Immature natural killer cell (primary cell): ENCODE results near the gene ARPC1A. TPM values are rescaled to one million over a fixed set of nuclear protein-coding genes. Genes with fewer than 3 reads are reported as not detected.
A peak's percentile ranks its signal among the peaks of the same experiment; 100 is the strongest.
"Not testable (repeated sequence)": the region's sequence is repeated elsewhere in the genome, so short reads cannot be mapped to it uniquely, and the experiment has no call there.

Experiments used
- DNase-seq, 3 donors: peaks; one replicate each; pipeline ENCODE4 v3.0.0; 2022; ENCODE audit warnings: mixed read lengths in 1 of 3
- H3K27ac Mint-ChIP-seq, 6 donors: one replicate each; pipeline ENCODE4 v1.8.0; 2020; ENCODE audit warnings: mixed read lengths in 6 of 6, mild to moderate bottlenecking in 5 of 6, inconsistent platforms in 4 of 6, moderate library complexity in 3 of 6
- H3K27me3 Mint-ChIP-seq, 3 donors: one replicate each; pipeline ENCODE4 v1.8.0; 2020 to 2021; ENCODE audit warnings: low read depth in 3 of 3, mild to moderate bottlenecking in 3 of 3, mixed read lengths in 3 of 3, moderate library complexity in 3 of 3, inconsistent platforms in 1 of 3
- H3K36me3 Mint-ChIP-seq, 3 donors: one replicate each; pipeline ENCODE4 v1.8.0; 2020; ENCODE audit warnings: mixed read lengths in 3 of 3, inconsistent platforms in 2 of 3, mild to moderate bottlenecking in 2 of 3
- H3K4me1 Mint-ChIP-seq, 2 donors: one replicate each; pipeline ENCODE4 v1.8.0; 2020; ENCODE audit warnings: inconsistent platforms in 2 of 2, mild to moderate bottlenecking in 2 of 2, mixed read lengths in 2 of 2, moderate library complexity in 1 of 2
- H3K4me3 Mint-ChIP-seq, 5 donors: one replicate each; pipeline ENCODE4 v1.8.0; 2020; ENCODE audit warnings: mild to moderate bottlenecking in 5 of 5, mixed read lengths in 5 of 5, inconsistent platforms in 3 of 5, moderate library complexity in 3 of 5
- H3K9me3 Mint-ChIP-seq, 6 donors: one replicate each; pipeline ENCODE4 v1.8.0; 2020; ENCODE audit warnings: mild to moderate bottlenecking in 6 of 6, mixed read lengths in 6 of 6, inconsistent platforms in 4 of 6, moderate library complexity in 3 of 6
- polyA plus RNA-seq, 3 donors: library from polyadenylated mRNA; unstranded; fragments of 300-500 nt; fragmentation: Illumina TruSeq; gene quantifications; one replicate each; pipeline ENCODE4 v1.2.3, GENCODE V29; 2021

ARPC1A gene
- polyA plus RNA-seq, 3 donors from 2014 or later: 26.6 to 49.2 (median 39.5) TPM

DNA sequence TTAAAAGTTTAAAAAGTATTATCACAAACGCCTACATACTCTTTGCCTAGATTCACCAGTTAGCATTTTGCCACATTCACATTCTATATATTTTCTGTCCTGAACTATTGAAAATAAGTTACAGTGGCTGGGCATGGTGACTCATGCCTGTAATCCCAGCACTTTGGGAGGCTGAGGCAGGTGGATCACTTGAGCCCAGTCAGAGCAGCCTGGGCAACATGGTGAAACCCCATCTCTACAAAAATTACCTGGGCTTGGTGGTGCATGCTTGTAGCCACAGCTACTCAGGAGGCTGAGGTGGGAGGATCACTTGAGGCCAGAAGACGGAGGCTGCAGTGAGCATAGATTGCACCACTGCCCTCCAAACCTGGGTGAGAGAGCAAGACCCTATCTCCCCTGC lies 5.3 kb downstream of the ARPC1A start:
- Mint-ChIP-seq H3K27ac (peak overlapping the region in 5 of 6 donors; percentile 58 to 80 (median 75)), H3K9me3 (no peaks in the 10 kb centered on the region), H3K27me3 (peaks cover 2 to 11% (median 7%) of the 10 kb centered on the region in 3 donors), H3K4me1 (peaks cover 62 to 73% of the 10 kb centered on the region in 2 donors), H3K4me3 (peak overlapping the region in 1 of 5 donors; percentile 25), H3K36me3 (peaks cover 3 to 10% (median 4%) of the 10 kb centered on the region in 3 donors)
- DNase-seq: no peak

DNA sequence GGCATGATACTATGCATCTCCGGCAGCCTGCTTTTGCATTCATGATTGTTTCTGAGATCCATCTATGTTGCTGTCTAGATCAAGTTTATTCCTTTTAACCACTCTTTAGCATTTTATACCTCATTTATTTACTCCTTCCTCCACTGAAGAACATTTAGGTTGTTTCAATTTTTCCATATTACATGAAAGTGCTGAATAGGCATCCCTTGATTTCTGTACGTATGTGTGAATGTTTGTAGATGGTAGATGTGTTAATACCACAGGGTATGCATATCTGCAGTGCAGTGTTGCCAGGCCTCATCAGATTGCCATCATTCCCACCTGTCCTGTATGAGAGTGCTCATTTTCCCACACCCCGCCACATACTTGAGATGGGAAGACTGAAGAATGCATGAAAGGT lies 13.9 kb downstream of the ARPC1A start:
- peaks cover 2 to 10% of the 10 kb centered on the region in 2 donors for H3K4me1 Mint-ChIP-seq
- DNase-seq: no peak
- no peaks in the 10 kb centered on the region for H3K27me3 Mint-ChIP-seq
- H3K27ac Mint-ChIP-seq: peak overlapping the region in 2 of 6 donors; percentile 4 to 29
- H3K4me3 Mint-ChIP-seq: no peak overlapping the region
- H3K36me3 Mint-ChIP-seq: peaks cover 13 to 42% (median 16%) of the 10 kb centered on the region in 3 donors
- no peaks in the 10 kb centered on the region for H3K9me3 Mint-ChIP-seq

DNA sequence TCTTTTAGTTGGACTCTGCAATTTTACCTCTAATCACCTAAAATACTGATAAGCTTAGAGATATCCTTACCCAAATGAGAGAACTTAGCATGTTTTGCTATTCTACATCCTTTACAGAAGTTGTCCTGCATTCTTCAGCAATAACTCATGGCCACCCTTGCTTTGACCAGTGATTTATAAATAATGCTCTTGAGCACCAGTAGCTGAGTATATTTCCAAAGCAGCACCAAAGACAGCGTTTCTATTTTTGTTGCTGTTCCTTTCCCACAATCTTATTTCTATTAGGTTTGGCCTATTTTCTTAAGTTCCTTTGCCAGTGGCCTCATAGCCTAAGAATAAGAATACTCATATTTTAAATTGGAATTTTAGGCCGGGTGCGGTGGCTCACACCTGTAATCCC lies 15.0 kb downstream of the ARPC1A start:
- Mint-ChIP-seq H3K4me3 (no peak overlapping the region), H3K27ac (no peak overlapping the region), H3K27me3 (no peaks in the 10 kb centered on the region), H3K9me3 (no peaks in the 10 kb centered on the region), H3K4me1 (peaks cover 0 to 5% of the 10 kb centered on the region in 2 donors), H3K36me3 (peaks cover 9 to 40% (median 18%) of the 10 kb centered on the region in 3 donors)
- no peak for DNase-seq

DNA sequence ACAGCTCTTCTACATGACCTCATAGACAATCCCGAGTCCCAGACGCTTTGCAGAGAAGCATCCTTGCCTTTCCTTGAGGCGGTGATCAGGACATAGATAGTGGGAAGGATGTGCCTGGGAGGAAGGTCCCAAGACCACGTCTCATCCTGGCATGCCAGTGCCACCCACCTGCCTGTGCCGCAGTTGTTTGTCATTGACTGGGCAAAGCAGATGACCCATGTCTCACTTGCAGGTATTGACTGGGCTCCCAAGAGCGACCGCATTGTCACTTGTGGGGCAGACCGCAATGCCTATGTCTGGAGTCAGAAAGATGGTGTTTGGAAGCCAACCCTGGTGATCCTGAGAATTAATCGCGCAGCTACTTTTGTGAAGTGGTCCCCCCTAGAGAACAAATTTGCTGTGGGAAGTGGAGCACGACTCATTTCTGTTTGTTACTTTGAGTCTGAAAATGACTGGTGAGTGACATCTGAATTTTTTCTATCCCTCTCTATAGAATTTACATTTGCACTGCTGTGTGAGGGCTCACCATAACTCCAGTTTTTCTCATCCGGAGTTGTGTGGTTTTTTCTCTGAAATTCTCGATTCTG lies 18.5 kb downstream of the ARPC1A start:
- Mint-ChIP-seq H3K27me3 (peaks cover 0 to 3% (median 0%) of the 10 kb centered on the region in 3 donors), H3K27ac (peak overlapping the region in 1 of 6 donors; percentile 23)

DNA sequence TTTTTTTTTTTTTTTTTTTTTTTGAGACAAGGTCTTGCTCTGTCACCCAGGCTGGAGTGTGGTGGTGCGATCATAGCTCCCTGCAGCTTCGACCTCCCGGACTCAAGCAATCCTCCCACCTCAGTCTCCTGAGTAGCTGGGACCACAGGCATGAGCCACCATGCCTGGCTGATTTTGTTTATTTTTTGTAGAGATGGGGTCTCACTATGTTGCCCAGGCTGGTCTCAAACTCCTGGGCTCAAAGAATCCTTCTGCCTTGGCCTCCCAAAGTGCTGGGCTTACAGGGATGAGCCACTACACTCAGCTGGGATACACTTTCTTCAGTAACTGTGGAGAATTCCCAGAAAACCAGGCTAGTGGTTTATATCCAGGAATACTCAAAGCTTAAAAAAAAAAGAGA lies 24.9 kb downstream of the ARPC1A start:
- Mint-ChIP-seq H3K36me3 (peaks cover 6 to 12% (median 7%) of the 10 kb centered on the region in 3 donors), H3K27ac (peak overlapping the region in 1 of 6 donors; percentile 23)
- not testable (repeated sequence) for H3K4me3 Mint-ChIP-seq, H3K4me1 Mint-ChIP-seq, DNase-seq, H3K9me3 Mint-ChIP-seq, H3K27me3 Mint-ChIP-seq

More for the DNA sequence above, 18.5 kb downstream of the ARPC1A start:
- peaks cover 0 to 5% of the 10 kb centered on the region in 2 donors for H3K4me1 Mint-ChIP-seq
- DNase-seq: no peak
- H3K9me3 Mint-ChIP-seq: no peaks in the 10 kb centered on the region
- peaks cover 5 to 30% (median 13%) of the 10 kb centered on the region in 3 donors for H3K36me3 Mint-ChIP-seq
- no peak overlapping the region for H3K4me3 Mint-ChIP-seq

DNA sequence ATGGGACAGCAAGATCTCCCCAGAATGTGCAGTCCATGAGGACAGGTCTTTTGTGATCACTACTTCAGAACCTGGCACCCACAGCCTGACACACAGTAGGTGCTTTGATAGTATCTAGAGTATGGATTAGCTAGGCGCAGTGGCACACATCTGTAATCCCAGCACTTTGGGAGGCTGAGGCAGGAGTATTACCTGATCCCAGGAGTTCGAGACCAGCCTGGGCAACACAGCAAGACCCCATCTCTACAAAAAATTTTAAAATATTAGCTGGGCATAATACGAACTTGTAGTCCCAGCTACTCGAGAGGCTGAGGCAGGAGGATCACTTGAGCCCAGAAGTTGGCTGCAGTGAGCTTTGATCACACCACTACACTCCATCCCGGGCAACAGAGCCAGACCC lies 26.5 kb downstream of the ARPC1A start:
- H3K27ac Mint-ChIP-seq: no peak overlapping the region
- no peaks in the 10 kb centered on the region for H3K4me1 Mint-ChIP-seq
- H3K36me3 Mint-ChIP-seq: peaks cover 6 to 14% (median 7%) of the 10 kb centered on the region in 3 donors
- H3K27me3 Mint-ChIP-seq: peaks cover 0 to 3% (median 2%) of the 10 kb centered on the region in 3 donors
- H3K4me3 Mint-ChIP-seq: no peak overlapping the region
- no peak for DNase-seq
- H3K9me3 Mint-ChIP-seq: no peaks in the 10 kb centered on the region

DNA sequence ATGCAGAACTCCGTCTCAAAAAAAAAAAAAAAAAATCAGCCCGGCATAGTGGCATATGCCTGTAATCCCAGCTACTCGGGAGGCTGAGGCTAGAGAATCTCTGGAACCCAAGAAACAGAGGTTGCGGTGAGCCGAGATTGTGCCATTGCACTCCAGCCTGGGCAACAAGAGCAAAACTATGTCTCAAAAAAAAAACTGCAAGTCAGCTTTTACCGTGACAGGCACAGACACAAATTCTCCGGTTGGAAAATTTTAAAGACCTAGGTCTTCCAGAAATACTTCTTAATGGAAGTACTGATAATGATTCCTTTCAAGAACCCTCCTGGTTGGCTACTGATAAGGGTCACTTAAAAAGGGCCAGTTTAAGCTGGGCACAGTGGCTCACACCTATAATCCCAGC lies 29.4 kb downstream of the ARPC1A start:
- no peak overlapping the region for H3K4me3 Mint-ChIP-seq
- no peaks in the 10 kb centered on the region for H3K4me1 Mint-ChIP-seq
- no peak for DNase-seq
- H3K27ac Mint-ChIP-seq: no peak overlapping the region
- peaks cover 0 to 2% (median 2%) of the 10 kb centered on the region in 3 donors for H3K27me3 Mint-ChIP-seq
- H3K9me3 Mint-ChIP-seq: no peaks in the 10 kb centered on the region
- H3K36me3 Mint-ChIP-seq: peaks cover 12 to 26% (median 13%) of the 10 kb centered on the region in 3 donors

DNA sequence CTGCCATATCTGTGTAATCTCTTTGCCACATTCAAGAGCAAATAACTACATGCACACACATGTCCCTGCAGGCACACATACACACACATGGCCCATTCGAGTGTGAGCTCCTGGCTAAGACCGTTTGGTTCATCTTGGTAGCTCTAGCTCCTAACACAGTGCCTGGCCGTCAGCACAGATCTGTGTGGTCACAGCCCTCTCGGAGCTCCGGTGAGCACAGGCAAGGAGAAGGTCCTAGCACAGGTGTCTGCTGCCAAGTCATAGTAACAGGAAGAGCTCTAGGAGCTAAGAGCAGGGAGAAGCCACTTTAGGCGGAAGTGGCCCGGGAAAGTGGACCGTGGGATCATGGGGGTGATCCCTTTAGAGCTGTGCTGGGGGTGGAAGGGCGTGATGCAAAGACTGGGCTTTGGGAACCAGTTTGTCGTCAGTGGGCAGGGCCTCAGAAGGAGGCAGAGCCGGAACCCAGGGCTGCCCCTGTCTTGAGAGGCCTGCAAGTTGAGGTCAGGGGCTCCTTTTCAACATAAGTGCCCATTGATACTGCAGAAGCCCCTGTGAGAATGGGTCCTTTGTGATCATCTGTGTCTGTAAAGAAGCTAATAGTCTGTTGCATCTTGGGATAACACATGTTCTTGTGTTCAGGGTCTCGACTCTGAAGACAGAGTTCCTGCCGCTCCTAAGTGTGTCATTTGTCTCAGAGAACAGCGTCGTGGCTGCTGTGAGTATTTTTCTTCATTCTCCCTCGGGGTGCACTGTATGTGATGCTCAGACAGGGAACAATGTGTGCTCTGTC lies 32.2 kb downstream of the ARPC1A start:
- Mint-ChIP-seq H3K4me3 (no peak overlapping the region), H3K4me1 (no peaks in the 10 kb centered on the region), H3K36me3 (peaks cover 12 to 26% (median 16%) of the 10 kb centered on the region in 3 donors), H3K9me3 (no peaks in the 10 kb centered on the region), H3K27ac (peak overlapping the region in 3 of 6 donors; percentile 35 to 60 (median 40)), H3K27me3 (peaks cover 0 to 2% (median 2%) of the 10 kb centered on the region in 3 donors)
- no peak for DNase-seq

DNA sequence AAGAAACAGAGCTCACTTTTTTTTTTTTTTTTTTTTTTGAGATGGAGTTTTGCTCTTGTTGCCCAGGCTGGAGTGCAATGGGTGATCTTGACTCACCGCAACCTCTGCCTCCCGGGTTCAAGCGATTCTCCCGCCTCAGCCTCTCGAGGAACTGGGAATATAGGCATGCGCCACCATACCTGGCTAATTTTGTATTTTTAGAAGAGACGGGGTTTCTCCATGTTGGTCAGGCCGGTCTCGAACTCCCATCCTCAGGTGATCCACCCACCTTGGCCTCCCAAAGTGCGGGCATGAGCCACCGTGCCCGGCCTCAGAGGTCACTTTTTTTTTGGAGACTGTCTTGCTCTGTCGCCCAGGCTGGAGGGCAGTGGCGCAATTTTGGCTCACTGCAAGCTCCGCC lies 32.8 kb downstream of the ARPC1A start:
- H3K36me3 Mint-ChIP-seq: peaks cover 12 to 29% (median 16%) of the 10 kb centered on the region in 3 donors
- H3K27me3 Mint-ChIP-seq, H3K4me3 Mint-ChIP-seq: not testable (repeated sequence)

DNA sequence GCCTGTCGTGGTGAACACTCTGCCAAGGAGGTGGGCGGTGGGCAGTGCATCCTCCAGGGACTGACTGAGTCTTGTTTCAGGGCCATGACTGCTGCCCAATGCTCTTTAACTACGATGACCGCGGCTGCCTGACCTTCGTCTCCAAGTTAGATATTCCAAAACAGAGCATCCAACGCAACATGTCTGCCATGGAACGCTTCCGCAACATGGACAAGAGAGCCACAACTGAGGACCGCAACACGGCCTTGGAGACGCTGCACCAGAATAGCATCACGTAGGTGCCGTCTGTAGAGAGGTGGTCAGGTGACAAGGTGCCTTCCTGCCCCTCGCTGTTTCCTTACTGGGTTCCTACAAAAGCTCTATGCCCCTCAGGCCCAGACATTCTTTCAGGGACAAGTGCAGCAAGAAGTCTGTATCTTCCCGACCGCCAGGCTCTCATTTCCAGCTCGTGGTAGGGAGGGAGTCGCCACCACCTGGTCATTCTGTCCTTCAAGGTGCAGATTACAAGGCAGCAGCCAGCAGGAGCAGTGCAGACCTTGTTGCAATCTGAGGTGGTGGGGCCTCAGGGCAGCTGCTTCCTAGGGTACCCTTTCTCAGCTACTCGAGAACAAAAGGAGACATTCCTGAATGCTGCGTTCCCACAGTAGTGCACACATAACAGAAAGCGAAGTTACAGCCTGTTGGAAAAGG lies 33.9 kb downstream of the ARPC1A start:
- DNase-seq: no peak
- peaks cover 0 to 2% (median 2%) of the 10 kb centered on the region in 3 donors for H3K27me3 Mint-ChIP-seq
- H3K36me3 Mint-ChIP-seq: peaks cover 12 to 33% (median 16%) of the 10 kb centered on the region in 3 donors
- H3K9me3 Mint-ChIP-seq: no peaks in the 10 kb centered on the region
- H3K4me1 Mint-ChIP-seq: no peaks in the 10 kb centered on the region
- H3K27ac Mint-ChIP-seq: peak overlapping the region in 1 of 6 donors; percentile 23
- no peak overlapping the region for H3K4me3 Mint-ChIP-seq

More for the DNA sequence above, 32.8 kb downstream of the ARPC1A start:
- not testable (repeated sequence) for H3K27ac Mint-ChIP-seq, DNase-seq, H3K9me3 Mint-ChIP-seq, H3K4me1 Mint-ChIP-seq

DNA sequence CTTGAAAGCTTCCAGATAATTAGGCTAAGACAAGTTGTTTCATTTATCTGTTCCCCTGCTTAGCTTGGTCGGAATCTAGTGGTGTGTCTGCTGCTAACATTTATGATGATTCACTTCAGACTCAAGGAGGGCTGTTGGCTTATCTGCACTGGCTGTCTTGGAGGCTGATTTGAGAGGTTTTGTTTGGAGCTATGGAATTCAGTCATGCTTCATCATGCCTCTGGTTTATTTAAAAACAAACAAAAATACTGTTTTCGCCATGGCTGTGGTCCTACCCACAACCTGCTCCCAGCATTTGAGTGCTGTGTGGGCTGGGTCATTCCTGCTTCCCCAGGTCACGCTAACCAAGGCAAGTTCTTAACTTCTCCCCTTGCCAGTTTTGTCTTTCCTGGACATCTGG lies 37.1 kb downstream of the ARPC1A start:
- Mint-ChIP-seq H3K27me3 (peaks cover 0 to 3% (median under 1%) of the 10 kb centered on the region in 3 donors), H3K36me3 (peaks cover 9 to 38% (median 13%) of the 10 kb centered on the region in 3 donors), H3K4me1 (peaks cover 0 to 1% of the 10 kb centered on the region in 2 donors), H3K4me3 (no peak overlapping the region), H3K9me3 (no peaks in the 10 kb centered on the region), H3K27ac (peak overlapping the region in 1 of 6 donors; percentile 11)
- no peak for DNase-seq

DNA sequence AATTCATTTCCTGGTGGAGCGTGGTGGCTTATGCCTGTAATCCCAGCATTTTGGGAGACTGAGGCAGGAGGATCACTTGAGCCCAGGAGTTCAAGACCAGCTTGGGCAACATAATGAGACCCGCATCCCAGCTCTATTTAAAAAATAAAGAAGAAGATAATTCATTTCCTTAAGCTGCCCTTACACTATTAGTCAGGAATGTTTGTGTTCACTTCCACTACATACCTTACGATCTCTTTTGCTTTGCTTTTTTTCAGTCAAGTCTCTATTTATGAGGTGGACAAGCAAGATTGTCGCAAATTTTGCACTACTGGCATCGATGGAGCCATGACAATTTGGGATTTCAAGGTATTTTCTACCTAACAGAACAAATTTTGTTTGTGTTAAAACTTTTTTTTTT lies 37.6 kb downstream of the ARPC1A start:
- peak overlapping the region in 1 of 6 donors; percentile 57 for H3K27ac Mint-ChIP-seq

DNA sequence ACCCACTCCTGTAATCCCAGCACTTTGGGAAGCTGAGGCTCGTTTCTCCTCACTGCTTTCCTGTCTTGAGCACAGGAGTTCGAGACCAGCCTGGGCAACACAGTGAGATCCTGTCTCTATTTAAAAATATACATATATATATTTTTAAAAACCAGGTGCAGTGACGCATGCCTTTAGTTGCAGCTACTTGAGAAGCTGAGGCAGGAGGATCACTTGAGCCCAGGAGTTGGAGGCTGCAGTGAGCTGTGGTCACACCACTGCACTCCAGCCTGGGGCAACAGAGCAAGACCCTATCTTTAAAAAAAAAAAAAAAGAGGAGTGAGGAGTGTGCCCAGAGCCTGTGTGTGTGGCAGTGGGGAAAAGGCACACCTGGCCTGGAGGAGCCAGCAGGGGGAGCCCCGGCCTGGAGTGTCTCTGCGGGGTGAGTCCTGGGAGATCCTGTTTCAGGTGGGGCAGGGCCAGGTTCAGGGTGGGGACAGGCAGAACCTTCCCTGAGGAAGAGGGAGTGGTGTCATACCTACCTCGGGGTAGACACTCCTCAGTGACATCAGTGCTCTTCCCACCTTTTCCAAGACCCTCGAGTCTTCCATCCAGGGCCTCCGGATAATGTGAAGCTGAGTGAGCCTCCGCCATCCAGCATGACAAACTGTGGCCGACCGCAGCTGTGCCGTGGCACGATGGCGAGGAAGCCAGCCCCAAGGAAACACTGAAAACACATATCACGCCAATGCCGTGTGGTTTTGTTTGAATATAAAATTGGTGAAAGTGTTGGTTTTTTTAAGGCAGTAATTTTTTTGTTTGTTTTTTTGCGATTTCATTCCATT lies 39.8 kb downstream of the ARPC1A start:
- H3K9me3 Mint-ChIP-seq: no peaks in the 10 kb centered on the region
- peaks cover 0 to 1% of the 10 kb centered on the region in 2 donors for H3K4me1 Mint-ChIP-seq
- no peak overlapping the region for H3K4me3 Mint-ChIP-seq
- peak overlapping the region in 2 of 6 donors; percentile 13 to 36 for H3K27ac Mint-ChIP-seq
- H3K36me3 Mint-ChIP-seq: peaks cover 3 to 26% (median 8%) of the 10 kb centered on the region in 3 donors
- DNase-seq: peak; percentile 34 to 55 (median 40)
- peaks cover 0 to 3% (median 0%) of the 10 kb centered on the region in 3 donors for H3K27me3 Mint-ChIP-seq

More for the DNA sequence above, 37.6 kb downstream of the ARPC1A start:
- no peak for DNase-seq
- peaks cover 4 to 33% (median 8%) of the 10 kb centered on the region in 3 donors for H3K36me3 Mint-ChIP-seq
- no peaks in the 10 kb centered on the region for H3K9me3 Mint-ChIP-seq
- H3K4me1 Mint-ChIP-seq: peaks cover 0 to 1% of the 10 kb centered on the region in 2 donors
- H3K4me3 Mint-ChIP-seq: no peak overlapping the region
- H3K27me3 Mint-ChIP-seq: peaks cover 0 to 3% (median 0%) of the 10 kb centered on the region in 3 donors
